HepG2 (cell line): ENCODE measurements around the gene B3GALT5.

Experiments
- EZH2 ChIP-seq: conservative IDR thresholded peaks from 2 replicates; pipeline ENCODE4 v1.6.1; 2012; ENCODE audit warnings: mild to moderate bottlenecking, low read depth, low read length, moderate library complexity
- HNRNPK ChIP-seq: fragments of 200-400 bp; formaldehyde crosslinking; IDR thresholded peaks from 2 replicates; pipeline ENCODE4 v1.6.1; 2018; ENCODE audit warnings: low read length, low read depth, moderate library complexity, mild to moderate bottlenecking; ENCODE audit not compliant: poor library complexity, severe bottlenecking
- PCBP1 ChIP-seq: fragments of 200-400 bp; formaldehyde crosslinking; IDR thresholded peaks from 2 replicates; pipeline ENCODE4 v1.6.1; 2017; ENCODE audit warnings: mild to moderate bottlenecking, low read depth, low read length, borderline replicate concordance
- TGIF2 ChIP-seq: IDR thresholded peaks from 2 replicates; pipeline ENCODE4 v1.6.1; 2016; ENCODE audit warnings: control low read depth, missing compliant biosample characterization
- ZNF547 ChIP-seq: sonication (generic); formaldehyde crosslinking; IDR thresholded peaks from 2 replicates; pipeline ENCODE4 v1.5.1; 2020; ENCODE audit warnings: mild to moderate bottlenecking, missing genetic modification reagents
- ZNF720 ChIP-seq: sonication (generic); formaldehyde crosslinking; IDR thresholded peaks from 2 replicates; pipeline ENCODE4 v1.4.0; 2020; ENCODE audit warnings: missing genetic modification reagents
- ZNF766 ChIP-seq: sonication (generic); formaldehyde crosslinking; IDR thresholded peaks from 2 replicates; pipeline ENCODE4 v1.5.0; 2020; ENCODE audit warnings: missing genetic modification reagents, borderline replicate concordance

- TF ChIP-seq PCBP1 (no peak), EZH2 (no peak), ZNF766 (CRISPR knock-in tag) (no peak), ZNF720 (no peak), TGIF2 (CRISPR knock-in tag) (no peak), HNRNPK (no peak), ZNF547 (CRISPR knock-in tag) (no peak)
These were observed 49.0 kb downstream of the B3GALT5 start for GRCh38 chr21:39661740-39662139.
